ENCODE data around the gene DNAJB6. TPM values are rescaled to one million over a fixed set of nuclear protein-coding genes. Genes with fewer than 3 reads are reported as not detected.

Gene DNAJB6
- total RNA-seq, 1 experiment from 2014 or later = 82.5 TPM

DNA sequence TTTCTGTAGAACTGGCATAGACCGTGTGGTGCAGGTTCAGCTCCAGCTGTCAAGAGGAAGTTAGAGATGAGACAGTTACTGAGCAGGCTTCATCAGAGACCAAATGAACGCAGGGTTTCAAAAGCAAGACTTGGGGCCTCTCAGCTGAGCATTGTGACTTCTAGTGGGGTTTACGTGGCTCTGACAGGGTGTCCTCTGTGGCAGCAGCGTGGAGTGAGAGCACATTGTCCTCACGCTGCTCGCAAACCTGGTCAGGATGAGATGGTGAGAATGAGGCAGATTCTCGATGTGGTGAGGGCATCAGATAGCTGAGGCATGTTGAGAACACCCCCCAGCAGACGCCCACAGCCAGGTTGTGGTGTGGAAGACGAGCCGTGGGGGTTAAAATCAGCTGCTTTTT, 126.0 kb downstream of the DNAJB6 start:
- ChIA-PET CTCF (no interaction called here), POLR2A (no interaction called here), RAD21 (ENCODE audit: low non-redundant PET in 1 of 2, low total read pairs in 2 of 2, uncharacterized antibody in 2 of 2, unreplicated experiment in 2 of 2) (no interaction called here)
- TF ChIP-seq JUND (IDR thresholded peaks at IDR 0.05) (no peak), CBX3 (IDR thresholded peaks at IDR 0.05; ENCODE audit: low read depth) (no peak), SIN3A (IDR thresholded peaks at IDR 0.05; ENCODE audit: low read depth) (no peak), EZH2 (IDR thresholded peaks at IDR 0.05) (no peak), ATF3 (IDR thresholded peaks at IDR 0.05) (no peak), ZFX (IDR thresholded peaks at IDR 0.05) (no peak), YY1 (IDR thresholded peaks at IDR 0.05; ENCODE audit: extremely low read depth, insufficient replicate concordance, low read depth, low read length) (no peak), CEBPB (IDR thresholded peaks at IDR 0.05; ENCODE audit: low read depth) (no peak), FOSL1 (IDR thresholded peaks at IDR 0.05; ENCODE audit: low read depth) (no peak), EZH2phosphoT487 (IDR thresholded peaks at IDR 0.05; ENCODE audit: borderline replicate concordance) (no peak), RAD21 (IDR thresholded peaks at IDR 0.05; ENCODE audit: low read depth) (no peak), ZNF274 (IDR thresholded peaks at IDR 0.05; ENCODE audit: low read depth, low read length) (no peak), POLR2AphosphoS5 (IDR thresholded peaks at IDR 0.05; ENCODE audit: low read depth, low read length) (no peak)
- TF ChIP-seq, protein P1, sequence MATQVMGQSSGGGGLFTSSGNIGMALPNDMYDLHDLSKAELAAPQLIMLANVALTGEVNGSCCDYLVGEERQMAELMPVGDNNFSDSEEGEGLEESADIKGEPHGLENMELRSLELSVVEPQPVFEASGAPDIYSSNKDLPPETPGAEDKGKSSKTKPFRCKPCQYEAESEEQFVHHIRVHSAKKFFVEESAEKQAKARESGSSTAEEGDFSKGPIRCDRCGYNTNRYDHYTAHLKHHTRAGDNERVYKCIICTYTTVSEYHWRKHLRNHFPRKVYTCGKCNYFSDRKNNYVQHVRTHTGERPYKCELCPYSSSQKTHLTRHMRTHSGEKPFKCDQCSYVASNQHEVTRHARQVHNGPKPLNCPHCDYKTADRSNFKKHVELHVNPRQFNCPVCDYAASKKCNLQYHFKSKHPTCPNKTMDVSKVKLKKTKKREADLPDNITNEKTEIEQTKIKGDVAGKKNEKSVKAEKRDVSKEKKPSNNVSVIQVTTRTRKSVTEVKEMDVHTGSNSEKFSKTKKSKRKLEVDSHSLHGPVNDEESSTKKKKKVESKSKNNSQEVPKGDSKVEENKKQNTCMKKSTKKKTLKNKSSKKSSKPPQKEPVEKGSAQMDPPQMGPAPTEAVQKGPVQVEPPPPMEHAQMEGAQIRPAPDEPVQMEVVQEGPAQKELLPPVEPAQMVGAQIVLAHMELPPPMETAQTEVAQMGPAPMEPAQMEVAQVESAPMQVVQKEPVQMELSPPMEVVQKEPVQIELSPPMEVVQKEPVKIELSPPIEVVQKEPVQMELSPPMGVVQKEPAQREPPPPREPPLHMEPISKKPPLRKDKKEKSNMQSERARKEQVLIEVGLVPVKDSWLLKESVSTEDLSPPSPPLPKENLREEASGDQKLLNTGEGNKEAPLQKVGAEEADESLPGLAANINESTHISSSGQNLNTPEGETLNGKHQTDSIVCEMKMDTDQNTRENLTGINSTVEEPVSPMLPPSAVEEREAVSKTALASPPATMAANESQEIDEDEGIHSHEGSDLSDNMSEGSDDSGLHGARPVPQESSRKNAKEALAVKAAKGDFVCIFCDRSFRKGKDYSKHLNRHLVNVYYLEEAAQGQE (IDR thresholded peaks at IDR 0.05; ENCODE audit: low read depth) = no peak
- H2AFZ ChIP-seq (ENCODE audit: low read depth, low read length, poor library complexity, severe bottlenecking) = no peak overlapping the region
- no peaks in the 10 kb centered on the region for H3K79me2 ChIP-seq (ENCODE audit: insufficient read depth, low read length)
- H3K36me3 ChIP-seq (ENCODE audit: control insufficient read depth in 1 of 2, insufficient read depth in 2 of 2, low read length in 2 of 2) = no peaks in the 10 kb centered on the region
- H3K27me3 ChIP-seq (ENCODE audit: insufficient read depth, low read length) = 0 out of 2 replicates have a peak, but pooled peaks cover 6% of the 10 kb centered on the region
- 0 out of 4 replicates have a peak, but pooled peaks cover 0 to 3% of the 10 kb centered on the region in 2 experiments for H3K4me1 ChIP-seq (ENCODE audit: control insufficient read depth in 1 of 2, insufficient read depth in 2 of 2, low read length in 2 of 2)
- ATAC-seq = no peak
- no peak overlapping the region for H3K9ac ChIP-seq (ENCODE audit: low read length)
- no TSS peak for BruUV-seq (replicated peaks)
- no peaks in the 10 kb centered on the region for H4K20me1 ChIP-seq (ENCODE audit: insufficient read depth)
- H3K27ac ChIP-seq (ENCODE audit: low read depth, low read length) = no peak overlapping the region
- no peaks in the 10 kb centered on the region for H3K9me3 ChIP-seq (ENCODE audit: control insufficient read depth in 1 of 2, insufficient read depth in 1 of 2, low read depth in 1 of 2, low read length in 2 of 2)
- no peak overlapping the region for H3K4me3 ChIP-seq (replicated peaks in 1 of 2; ENCODE audit: low read depth in 1 of 2, low read length in 2 of 2)
- no peak overlapping the region for H3K4me2 ChIP-seq (ENCODE audit: low read length)
- no peaks in the 10 kb centered on the region for H3K9me2 ChIP-seq (ENCODE audit: insufficient read depth)
- intact Hi-C loops (cut with micrococcal nuclease) = no loop called here
- no peak for DNase-seq (ENCODE audit: low read depth, low spot score)
